Measurements from ENCODE around the gene GPHB5.
"Not testable (repeated sequence)": the region's sequence is repeated elsewhere in the genome, so short reads cannot be mapped to it uniquely, and the experiment has no call there.

The GPHB5 gene

DNA sequence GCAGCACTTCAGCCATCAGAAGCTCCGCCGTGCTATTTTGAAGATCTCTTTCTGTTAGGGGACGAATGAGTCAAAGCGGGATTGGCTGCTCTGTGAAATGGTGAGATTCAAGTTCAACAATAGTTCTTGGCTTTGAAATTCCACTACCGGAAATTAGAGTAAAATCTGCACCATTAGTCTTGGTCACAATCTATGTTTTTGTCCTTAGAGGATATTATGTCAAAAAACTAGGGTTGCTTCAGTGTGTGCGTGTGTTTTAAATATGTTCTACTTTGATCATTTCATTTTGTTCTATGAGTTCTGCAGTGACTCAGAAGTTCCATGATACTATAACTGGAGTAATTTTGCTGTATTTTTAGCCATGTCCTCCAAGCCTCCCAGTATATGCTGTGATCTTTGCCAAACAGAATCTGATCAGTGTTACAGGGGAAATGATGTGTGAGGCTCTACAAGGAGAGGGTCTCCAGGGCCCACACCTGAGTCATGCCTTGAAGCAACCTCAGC is 22.6 kb downstream of the GPHB5 start:
- in situ Hi-C loops (cut with MboI; ENCODE audit: low sequenced_read_pairs), result no loop called here

DNA sequence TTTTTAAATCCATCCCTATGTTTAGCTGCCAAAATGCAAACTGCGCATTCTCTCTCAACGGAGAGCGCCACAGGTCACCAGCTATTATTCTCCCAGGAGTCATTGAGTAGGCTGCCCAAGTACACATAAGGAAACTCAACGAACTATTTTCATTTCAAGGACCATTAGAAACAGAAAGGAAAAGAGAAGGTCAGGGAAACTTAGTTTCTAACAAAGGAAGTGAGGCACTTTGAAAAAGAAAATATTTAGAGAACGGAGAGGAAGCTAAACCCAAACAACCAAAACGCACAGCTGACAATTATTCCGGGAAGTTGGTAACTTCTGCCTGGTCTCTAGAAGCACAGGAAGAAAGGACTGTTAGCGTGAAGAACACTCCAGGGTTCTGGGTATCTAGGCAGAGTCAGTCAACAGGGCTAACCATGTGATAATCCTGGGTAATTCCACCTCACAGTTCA is 23.5 kb downstream of the GPHB5 start:
- in situ Hi-C loops (cut with MboI; ENCODE audit: low sequenced_read_pairs), result no loop called here

DNA sequence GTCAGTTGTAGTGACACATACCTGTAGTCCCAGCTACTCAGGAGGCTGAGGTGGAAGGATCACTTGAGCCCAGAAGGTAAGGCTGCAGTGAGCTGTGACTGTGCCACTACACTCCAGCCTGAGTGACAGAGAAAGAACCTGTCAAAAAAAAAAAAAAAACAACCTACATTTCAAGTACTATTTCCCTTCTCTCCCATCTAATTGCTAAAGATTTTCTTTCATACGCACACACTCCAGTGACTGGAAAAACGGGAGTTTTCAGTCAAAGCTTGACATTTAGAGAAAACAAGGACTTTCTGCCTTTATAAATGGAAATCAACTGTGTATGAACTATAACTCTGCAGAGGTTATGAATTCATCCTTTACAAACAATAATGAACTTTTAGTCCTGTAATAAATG is 25.9 kb downstream of the GPHB5 start:
- in situ Hi-C loops (cut with MboI; ENCODE audit: low sequenced_read_pairs), result no loop called here

DNA sequence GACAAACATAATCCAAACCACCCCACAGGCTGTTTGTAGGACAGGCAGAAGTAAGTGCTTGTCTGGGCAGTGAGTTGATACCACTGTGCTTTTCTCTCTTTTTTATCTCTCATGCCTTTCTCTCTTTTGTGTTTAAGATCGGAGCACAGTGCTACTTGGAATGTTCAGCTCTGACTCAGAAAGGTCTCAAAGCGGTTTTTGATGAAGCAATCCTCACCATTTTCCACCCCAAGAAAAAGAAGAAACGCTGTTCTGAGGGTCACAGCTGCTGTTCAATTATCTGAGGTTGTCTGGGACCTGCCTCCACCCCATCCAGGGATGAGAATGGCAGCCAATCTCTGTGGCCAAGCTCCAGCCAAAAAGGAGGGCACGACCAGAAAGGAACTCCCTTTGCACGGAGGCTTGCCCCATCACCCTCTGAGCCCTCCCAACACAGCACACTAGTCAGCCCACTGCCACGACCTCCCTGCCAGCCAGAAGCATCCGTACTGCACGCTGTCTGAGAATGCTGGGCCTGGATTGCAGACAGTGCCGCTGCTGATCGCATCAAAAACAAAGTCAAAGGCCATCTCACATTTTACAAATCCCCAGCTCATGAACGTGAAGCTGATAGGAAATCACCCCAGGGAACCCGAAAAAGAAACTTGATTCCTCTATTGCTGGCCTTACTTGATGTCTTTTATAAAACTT is 27.8 kb downstream of the GPHB5 start:
- in situ Hi-C loops (cut with MboI; ENCODE audit: low sequenced_read_pairs), result no loop called here

DNA sequence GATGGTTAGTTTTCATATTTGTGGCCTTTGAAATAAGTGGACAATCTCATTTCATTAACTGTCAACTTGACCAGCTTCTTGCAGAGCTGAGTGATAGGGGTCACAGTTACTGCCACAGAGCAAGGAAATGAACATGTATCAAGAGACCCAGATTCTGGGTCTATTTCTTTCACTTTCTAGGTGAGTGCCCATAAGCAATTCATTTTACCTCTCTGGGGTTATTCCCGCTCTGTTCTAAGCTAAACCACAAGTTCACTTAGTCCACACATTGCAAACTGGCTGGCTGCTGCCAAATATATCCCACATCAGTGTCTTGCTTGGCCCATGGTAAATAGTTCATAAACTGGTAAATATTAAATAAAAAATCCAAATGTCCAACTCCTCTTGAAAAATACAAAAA is 29.9 kb downstream of the GPHB5 start:
- in situ Hi-C loops (cut with MboI; ENCODE audit: low sequenced_read_pairs), result no loop called here

DNA sequence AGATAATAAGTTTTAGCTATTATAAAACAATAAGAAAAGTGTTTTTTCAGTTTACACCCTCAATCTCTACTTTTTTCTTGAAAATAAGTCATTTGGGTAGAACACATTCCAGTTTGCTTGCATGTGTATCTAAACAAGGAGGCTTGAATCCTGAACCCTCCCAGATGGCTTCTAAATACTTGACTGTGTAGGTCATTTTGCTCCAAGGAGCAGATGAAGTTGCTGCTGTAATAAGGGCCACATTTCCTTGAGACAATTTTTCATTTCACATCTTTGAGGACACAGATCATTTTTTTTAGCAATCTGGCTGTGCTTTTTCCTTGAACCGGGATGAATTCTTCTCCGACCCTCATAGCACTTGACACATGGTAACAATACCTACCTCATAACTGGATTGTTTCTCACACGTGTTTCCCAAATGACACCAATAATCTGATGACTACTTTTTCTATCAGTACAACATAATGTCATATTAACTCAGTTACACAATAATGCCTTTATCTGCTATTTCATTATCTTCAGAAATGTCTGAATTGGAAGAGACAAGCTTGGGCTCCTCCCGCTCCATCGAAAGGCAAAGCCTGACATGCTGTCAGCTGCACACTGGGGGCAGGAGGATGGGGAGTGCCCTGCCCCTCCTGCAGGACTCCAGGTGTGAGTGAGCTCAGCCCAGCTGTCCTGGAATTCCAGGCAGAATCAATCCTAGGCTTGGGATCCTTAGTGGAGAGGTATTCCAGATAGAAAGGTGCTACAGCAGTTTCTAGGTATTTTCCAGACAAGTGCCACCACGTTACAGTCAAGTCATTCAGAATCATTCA is 30.9 kb downstream of the GPHB5 start:
- in situ Hi-C loops (cut with MboI; ENCODE audit: low sequenced_read_pairs), result no loop called here

DNA sequence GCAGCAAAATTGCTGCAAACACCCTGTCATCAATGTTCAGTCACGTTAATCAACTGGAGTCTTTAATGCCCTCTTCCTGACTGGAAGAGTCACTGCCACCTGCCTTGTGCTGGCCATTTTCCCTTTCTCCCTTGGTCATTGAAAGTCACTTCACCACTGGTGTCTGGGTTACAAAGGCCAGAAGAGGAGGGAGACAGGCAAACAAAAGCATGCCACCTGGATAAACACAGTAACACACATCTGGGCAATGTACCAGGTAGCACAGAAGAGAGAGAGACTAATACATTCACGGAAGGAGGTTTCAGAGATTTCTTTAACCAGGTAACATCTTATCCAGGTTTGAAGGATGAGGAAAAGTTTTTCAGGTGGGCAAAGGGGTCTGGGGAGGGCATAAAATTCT is 32.7 kb downstream of the GPHB5 start:
- in situ Hi-C loops (cut with MboI; ENCODE audit: low sequenced_read_pairs), result no loop called here

DNA sequence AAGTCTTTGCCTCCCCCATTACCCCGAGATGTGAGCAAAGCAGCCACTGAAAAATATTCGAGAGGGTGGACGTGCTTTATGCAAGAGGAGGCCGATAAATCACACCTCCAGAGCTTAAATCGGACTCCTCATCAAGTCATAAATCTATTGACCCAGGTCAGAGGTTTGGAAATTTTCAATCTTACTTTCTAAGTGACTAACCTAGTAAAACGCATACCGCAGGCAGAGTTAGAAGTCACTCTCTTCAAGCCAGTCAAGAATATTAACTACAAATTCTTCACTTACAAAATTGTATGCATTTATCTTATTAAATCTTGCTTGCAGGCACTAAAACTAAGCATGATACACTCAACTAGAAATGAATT is 34.9 kb downstream of the GPHB5 start:
- in situ Hi-C loops (cut with MboI; ENCODE audit: low sequenced_read_pairs), result no loop called here

DNA sequence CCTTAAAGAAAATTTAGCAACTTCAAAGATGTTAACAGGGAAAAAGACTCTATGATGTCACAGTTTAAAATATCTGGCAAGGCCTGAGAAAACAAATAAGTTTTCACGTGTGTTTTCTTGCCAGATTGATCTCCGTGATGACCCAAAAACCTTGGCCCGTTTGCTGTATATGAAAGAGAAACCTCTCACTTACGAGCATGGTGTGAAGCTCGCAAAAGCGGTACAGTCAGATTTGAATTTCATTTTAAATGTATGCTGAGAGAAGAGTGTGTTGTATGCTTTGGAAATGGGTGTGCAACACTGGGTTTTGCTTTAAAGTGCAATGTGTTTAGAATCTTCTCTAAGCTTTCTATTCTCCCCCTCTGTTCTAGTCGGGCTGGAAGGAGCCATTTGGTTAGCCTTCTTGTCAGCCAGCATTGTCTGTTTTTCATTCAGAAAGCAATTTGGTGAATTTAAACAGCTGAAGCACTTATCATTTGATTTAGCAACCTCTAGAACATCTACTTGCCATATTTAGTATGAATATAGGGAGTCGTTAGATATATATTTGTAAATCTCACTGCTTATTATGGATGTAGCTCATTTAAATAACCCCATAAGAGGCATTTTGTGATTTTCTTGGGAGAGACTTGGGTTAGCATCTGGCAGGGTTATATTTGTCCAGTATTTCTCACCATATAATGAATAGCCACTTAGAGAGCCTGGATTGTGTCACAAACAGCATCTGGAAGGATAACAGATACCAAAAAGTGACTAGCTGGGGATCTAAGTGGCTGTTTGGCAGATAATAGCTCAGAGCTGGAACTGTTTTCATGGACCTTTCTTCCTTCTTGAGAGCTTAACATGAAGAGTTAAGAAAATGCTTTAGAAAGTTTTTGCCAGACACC is 35.5 kb downstream of the GPHB5 start:
- in situ Hi-C loops (cut with MboI; ENCODE audit: low sequenced_read_pairs), result no loop called here

DNA sequence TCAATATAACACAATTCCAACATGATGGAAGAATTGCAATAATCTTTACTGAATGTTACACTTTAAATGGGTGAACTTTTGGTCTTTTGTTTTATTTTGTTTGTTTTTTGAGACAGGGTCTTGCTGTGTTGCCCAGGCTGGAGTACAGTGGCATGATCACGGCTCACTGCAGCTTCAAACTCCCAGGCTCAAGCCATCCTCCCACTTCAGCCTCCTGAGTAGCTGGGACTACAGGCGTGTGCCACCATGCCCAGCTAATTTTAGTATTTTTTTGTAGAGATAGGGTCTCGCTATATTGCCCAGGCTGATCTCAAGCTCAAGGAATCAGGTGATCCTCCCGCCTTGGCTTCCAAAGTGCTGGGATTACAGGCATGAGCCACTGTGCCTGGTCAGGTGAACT is 38.8 kb downstream of the GPHB5 start:
- in situ Hi-C loops (cut with MboI; ENCODE audit: low sequenced_read_pairs), result not testable (repeated sequence)

DNA sequence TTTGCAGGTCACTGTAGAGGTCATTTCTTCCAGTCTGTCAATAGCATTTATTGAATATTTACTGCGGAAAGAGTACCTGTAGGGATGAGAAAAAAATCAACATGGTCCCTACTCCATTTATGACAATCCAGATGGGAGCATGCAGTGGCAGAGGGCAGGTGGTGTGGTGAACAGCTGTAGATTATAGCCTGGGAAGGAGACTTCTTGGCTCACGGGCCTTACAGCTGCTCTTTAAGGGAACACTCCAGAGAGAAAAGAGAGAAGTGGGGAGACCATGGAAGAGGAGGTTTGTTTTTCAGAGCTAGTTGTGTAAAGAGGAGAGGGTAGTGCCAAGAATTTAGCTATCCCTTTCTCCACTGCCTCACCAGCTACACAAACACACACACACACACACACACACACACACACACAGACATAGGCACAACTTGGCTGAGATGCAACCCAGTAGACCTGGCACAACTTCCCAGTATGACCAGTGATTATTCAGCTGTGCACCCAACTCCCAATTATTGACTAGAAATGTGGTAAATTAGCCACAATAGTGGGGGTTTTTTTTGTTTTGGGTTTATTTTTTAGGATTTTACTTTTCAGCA is 41.0 kb downstream of the GPHB5 start:
- in situ Hi-C loops (cut with MboI; ENCODE audit: low sequenced_read_pairs), result no loop called here

DNA sequence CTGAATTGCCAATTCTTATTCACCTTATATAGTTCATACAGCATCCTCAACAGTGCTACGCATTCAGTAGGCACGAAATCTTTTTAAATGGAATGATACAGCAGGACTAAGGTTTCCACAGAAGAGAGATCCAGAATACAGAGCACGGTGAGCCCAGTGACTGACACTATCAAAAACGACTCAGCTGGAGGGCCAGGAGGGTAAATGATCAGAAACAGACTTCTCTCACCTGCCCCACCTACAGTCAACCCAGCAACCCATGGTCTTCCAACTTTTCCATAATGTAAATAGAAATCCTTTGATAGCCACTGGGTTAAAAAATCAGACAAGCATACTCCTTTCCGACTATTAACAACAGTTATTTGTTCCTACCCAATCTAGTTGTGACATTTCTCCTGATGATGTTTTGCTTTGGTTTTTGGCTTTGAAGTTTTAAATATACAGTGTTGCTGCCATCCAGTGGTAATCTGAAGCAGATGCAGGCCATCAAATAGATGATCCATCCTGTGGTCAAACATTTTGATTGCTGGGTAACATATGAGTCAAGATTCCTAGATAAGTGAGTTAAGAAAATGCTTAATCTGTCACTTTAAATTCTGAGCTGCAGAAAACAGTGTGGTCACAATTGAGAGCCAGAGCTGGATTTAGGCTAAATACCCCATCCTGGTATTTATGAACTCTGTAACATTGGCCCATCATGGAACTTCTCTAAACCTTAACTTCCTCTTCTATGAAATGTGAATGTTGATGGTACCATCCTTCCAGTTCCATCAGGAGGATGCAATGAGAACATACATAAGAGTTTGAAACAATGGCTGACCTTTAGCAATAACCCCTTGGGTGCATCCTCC is 42.0 kb downstream of the GPHB5 start:
- in situ Hi-C loops (cut with MboI; ENCODE audit: low sequenced_read_pairs), result no loop called here

DNA sequence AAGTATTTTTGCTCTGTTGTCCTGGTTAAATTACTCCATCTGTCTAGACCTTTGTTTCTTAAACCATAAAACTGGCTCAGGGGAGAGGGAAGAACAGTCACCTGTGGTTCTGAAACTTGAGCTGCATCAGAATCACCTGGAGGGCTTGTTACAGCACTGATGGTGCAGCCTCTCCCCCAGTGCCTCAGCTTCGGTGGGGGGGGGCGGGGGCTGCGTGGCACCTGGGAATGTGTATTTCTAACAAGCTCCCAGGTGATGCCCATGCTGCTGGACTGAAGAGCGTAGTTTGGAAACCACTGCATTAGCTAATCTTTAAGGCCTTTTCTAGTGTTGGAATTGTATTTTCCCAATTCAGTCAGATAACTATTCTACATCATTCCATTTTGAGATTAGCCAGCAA is 42.7 kb downstream of the GPHB5 start:
- in situ Hi-C loops (cut with MboI; ENCODE audit: low sequenced_read_pairs), result no loop called here

DNA sequence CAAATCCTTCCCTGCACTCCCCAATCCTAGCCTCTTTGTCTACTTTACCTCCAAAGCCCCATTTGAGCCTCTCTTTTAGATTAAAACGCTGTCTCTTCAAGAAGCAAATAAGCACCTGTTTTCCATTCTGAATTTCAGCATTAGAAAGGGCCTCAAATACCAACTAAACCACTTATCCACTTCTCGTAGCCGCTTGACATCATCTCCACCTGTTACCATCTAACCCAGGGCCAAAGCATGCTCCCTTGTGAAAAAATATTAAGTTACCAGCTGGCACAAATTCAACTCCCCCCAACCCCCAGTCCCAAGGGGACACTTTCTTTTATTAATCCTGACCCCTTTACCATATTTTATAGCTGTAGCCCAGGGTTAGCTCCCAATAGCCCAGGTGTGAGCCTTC is 43.1 kb downstream of the GPHB5 start:
- in situ Hi-C loops (cut with MboI; ENCODE audit: low sequenced_read_pairs), result no loop called here

DNA sequence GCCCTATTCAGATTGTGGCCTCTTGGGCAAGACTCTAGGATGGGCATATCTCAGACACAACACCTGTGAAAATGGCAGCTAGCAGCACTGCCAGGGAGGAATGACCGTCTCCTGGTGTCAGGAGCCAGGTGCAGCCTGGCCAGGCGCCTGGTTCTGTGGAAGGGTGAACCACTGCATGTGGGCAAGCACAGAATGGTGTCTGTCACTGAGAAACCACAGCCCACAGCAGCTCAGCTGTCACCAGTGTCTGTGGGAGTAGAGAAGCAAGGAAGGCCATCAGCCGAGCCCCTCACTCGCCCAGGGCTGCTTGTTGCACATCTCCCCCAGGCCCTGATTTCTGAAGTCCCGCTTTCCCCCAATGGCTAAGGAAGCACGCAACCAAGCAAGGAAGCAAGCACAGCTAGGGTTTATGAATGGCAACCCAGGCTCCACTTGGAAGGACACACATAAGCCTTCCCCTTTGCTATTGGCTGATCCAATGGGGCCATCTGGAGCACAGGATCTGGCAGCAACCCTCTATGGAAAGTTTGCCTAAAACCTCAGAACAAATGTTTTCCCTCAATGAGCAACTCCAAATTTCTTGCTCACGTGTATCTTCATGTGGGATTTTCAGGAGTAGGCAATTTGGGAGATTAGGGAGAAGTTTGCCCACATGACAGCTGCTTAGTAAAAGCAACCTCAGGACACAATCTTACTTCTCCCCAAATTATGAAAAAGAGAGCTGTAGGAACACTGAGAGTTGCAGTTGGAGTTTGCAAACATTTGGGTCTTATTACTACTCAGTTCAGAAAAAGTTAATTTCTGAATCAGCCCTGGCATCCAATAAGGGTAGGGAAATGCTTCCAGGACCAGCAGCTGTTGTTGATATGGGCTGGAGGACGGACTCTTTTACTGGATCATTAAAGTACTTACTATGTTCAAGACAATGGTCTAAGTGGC is 44.7 kb downstream of the GPHB5 start:
- in situ Hi-C loops (cut with MboI; ENCODE audit: low sequenced_read_pairs), result loop anchor here (25.0 kb wide), 1 partner anchor 1087 kb away; no protein-coding TSS in a partner anchor

DNA sequence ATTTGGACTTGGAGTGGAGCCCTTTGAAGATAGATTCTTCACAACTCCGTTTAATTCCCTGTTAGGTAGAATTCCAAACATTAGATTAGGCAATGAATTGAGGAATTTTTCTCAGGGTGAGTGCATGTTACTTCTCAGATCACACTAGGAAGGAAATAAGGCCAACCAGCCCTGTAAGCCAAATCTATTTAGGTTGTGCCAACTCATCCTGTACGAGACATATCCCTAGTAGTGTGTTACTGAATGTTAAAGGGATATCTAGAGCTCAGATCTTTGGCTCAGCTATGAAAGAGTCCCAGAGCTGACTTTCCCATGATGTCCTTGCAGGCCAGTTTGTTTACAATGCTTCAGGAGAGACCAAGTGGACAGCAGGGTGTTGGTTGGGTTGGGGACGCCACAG is 45.6 kb downstream of the GPHB5 start:
- in situ Hi-C loops (cut with MboI; ENCODE audit: low sequenced_read_pairs), result loop anchor here (25.0 kb wide), 1 partner anchor 1086 kb away; no protein-coding TSS in a partner anchor

DNA sequence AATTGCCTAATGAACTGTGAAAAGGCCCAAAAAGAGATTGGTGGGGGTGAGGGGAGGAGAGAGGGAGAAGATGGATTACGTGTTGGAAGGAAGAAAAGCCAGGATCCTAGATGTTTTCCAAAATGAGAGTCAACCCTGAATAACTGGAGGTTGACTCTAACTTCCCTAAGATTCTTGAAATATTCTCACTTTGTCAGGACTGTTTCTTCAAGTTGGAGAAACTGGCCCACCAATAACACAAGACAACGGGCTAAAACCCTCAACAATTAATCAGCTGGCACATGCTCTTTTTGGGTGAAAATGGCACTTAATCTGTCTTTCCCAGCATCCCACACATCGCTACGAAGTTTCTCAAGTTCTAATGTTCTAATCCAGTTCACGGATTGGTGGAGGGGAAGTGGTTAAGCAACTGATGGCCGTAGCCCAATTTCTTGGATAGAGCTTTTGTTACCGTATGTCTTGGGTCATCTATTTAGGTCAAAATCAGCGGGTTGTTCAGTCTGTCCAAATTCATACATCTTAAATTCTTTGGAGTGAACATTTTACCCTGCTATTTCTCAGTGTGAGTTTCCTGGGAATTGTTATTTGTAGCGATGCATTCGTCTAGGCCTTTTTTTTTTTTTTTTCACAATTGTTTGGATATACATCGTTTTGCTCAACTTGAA is 49.0 kb downstream of the GPHB5 start:
- in situ Hi-C loops (cut with MboI; ENCODE audit: low sequenced_read_pairs), result loop anchor here (25.0 kb wide), 1 partner anchor 1082 kb away; no protein-coding TSS in a partner anchor

DNA sequence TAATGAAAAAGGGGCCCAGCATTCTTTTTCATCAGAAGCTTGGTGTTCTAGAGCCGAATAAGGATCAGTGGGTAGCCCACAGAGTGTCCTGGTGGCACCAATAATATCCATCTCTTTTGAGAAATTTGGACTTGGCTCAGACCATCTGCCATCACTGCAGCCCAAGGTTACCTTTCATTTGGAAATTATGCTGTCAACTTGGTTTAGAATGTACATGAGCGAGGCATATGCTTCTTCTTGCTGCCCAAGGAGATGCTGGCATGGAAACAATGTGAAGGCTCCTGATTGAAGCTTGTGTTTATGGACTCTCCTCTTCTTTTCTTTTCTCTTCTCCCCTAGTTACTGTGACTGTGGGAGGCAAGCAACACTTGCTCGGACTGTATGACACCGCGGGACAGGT is 50.0 kb downstream of the GPHB5 start:
- in situ Hi-C loops (cut with MboI; ENCODE audit: low sequenced_read_pairs), result loop anchor here (25.0 kb wide), 1 partner anchor 1081 kb away; no protein-coding TSS in a partner anchor

Measured in HL-60/S4 (cell line).